NCI-H524 treated with DMSO at 0.1 percent for 48 hours (cell line): ENCODE results near the gene BSG.
"Not testable (repeated sequence)": the region's sequence is repeated elsewhere in the genome, so short reads cannot be mapped to it uniquely, and the experiment has no call there.

Experiments
- DNase-seq: peaks from one replicate; lab custom pipeline; 2025; lab: John Stamatoyannopoulos, UW

BSG gene

GRCh38 chr19:572743-573518 lies 535 bp downstream of the BSG start:
- DNase-seq, result no peak

- DNase-seq, result no peak
Measured at GRCh38 chr19:573519-573825, 1.1 kb downstream of the BSG start.

- no peak for DNase-seq
Measured at GRCh38 chr19:574658-575526, 2.5 kb downstream of the BSG start.

- DNase-seq, result no peak
Measured at GRCh38 chr19:575527-576506, 3.4 kb downstream of the BSG start.

GRCh38 chr19:576768-577438 lies 4.5 kb downstream of the BSG start:
- no peak for DNase-seq

- no peak for DNase-seq
Measured at GRCh38 chr19:577439-578392, 5.3 kb downstream of the BSG start.

- no peak for DNase-seq
Measured at GRCh38 chr19:579111-579841, 6.9 kb downstream of the BSG start.

GRCh38 chr19:579842-580155 lies 7.4 kb downstream of the BSG start:
- DNase-seq, result no peak

GRCh38 chr19:580274-580835 lies 8.0 kb downstream of the BSG start:
- no peak for DNase-seq

GRCh38 chr19:581399-582111 lies 9.2 kb downstream of the BSG start:
- DNase-seq, result no peak

GRCh38 chr19:582497-583197 lies 10.3 kb downstream of the BSG start:
- no peak for DNase-seq

GRCh38 chr19:583198-583967 lies 11.0 kb downstream of the BSG start:
- no peak for DNase-seq

GRCh38 chr19:583968-584239 lies 11.5 kb downstream of the BSG start:
- DNase-seq, result no peak

- DNase-seq, result no peak
Measured at GRCh38 chr19:584240-585001, 12.0 kb downstream of the BSG start.

GRCh38 chr19:585146-585545 lies 12.8 kb downstream of the BSG start:
- DNase-seq, result not testable (repeated sequence)

- DNase-seq, result no peak
Measured at GRCh38 chr19:585551-586110, 13.2 kb downstream of the BSG start.
